CD4-positive, alpha-beta memory T cell (primary cell): ENCODE results near the gene RXRB. TPM values are rescaled to one million over a fixed set of nuclear protein-coding genes. Genes with fewer than 3 reads are reported as not detected.

Experiments used
- CTCF ChIA-PET: fragments of 350-600 bp; sonication (Branson Sonifier 250); formaldehyde crosslinking; loops from one replicate; lab custom pipeline; 2021; ENCODE audit warnings: inconsistent platforms; ENCODE audit not compliant: partially characterized antibody; lab: Charles Lee
- POLR2A ChIA-PET: fragments of 350-600 bp; sonication (Branson Sonifier 250); formaldehyde crosslinking; loops from one replicate; lab custom pipeline; 2021; ENCODE audit not compliant: partially characterized antibody; lab: Charles Lee
- DNase-seq, 5 donors: peaks; one replicate each; pipeline versions ENCODE4 v3.0.0 to v3.0.0-alpha.2; 2020 to 2022; ENCODE audit warnings: mixed read lengths in 1 of 5
- H3K27ac ChIP-seq: one replicate; pipeline ENCODE4 v1.7.0; 2013; ENCODE audit warnings: low read depth, low read length
- H3K27me3 ChIP-seq: 2 replicates; pipeline ENCODE4 v1.7.0; 2013; ENCODE audit warnings: mild to moderate bottlenecking, low read length, moderate library complexity; ENCODE audit not compliant: insufficient read depth
- H3K36me3 ChIP-seq: 2 replicates; pipeline ENCODE4 v1.7.0; 2013; ENCODE audit warnings: mild to moderate bottlenecking, low read length, moderate library complexity; ENCODE audit not compliant: insufficient read depth
- H3K4me1 ChIP-seq: 2 replicates; pipeline ENCODE4 v1.7.0; 2013; ENCODE audit warnings: mild to moderate bottlenecking, low read length, moderate library complexity; ENCODE audit not compliant: insufficient read depth
- H3K4me3 ChIP-seq, 2 donors: one replicate each; pipeline ENCODE4 v1.7.0; 2013; ENCODE audit warnings: low read length in 2 of 2, mild to moderate bottlenecking in 1 of 2
- H3K9me3 ChIP-seq, 2 donors: one replicate each; pipeline ENCODE4 v1.7.0; 2013; ENCODE audit warnings: low read length in 2 of 2, control low read depth in 1 of 2; ENCODE audit not compliant: control insufficient read depth in 1 of 2
- H3K27ac Mint-ChIP-seq, 7 donors: one replicate each; pipeline ENCODE4 v1.8.0; 2020 to 2021; ENCODE audit warnings: mixed read lengths in 7 of 7, mild to moderate bottlenecking in 6 of 7, inconsistent platforms in 3 of 7, moderate library complexity in 3 of 7
- H3K27me3 Mint-ChIP-seq, 2 donors: one replicate each; pipeline ENCODE4 v1.8.0; 2020 to 2021; ENCODE audit warnings: mixed read lengths in 2 of 2
- H3K36me3 Mint-ChIP-seq, 2 donors: one replicate each; pipeline ENCODE4 v1.8.0; 2020 to 2021; ENCODE audit warnings: mixed read lengths in 2 of 2, inconsistent platforms in 1 of 2, mild to moderate bottlenecking in 1 of 2
- H3K4me1 Mint-ChIP-seq, 4 donors: one replicate each; pipeline ENCODE4 v1.8.0; 2020 to 2021; ENCODE audit warnings: mixed read lengths in 4 of 4, mild to moderate bottlenecking in 1 of 4
- H3K4me3 Mint-ChIP-seq, 8 donors: one replicate each; pipeline ENCODE4 v1.8.0; 2020 to 2021; ENCODE audit warnings: mixed read lengths in 8 of 8, mild to moderate bottlenecking in 7 of 8, moderate library complexity in 6 of 8, inconsistent platforms in 3 of 8
- H3K9me3 Mint-ChIP-seq, 8 donors: one replicate each; pipeline ENCODE4 v1.8.0; 2020 to 2021; ENCODE audit warnings: mixed read lengths in 8 of 8, mild to moderate bottlenecking in 5 of 8, inconsistent platforms in 3 of 8, moderate library complexity in 1 of 8
- intact Hi-C: fragments of 100-400 bp; cut with micrococcal nuclease; formaldehyde crosslinking; loops from one replicate; pipeline ENCODE4 v1.15.1; 2023
- polyA plus RNA-seq, 2 donors: library from polyadenylated mRNA; unstranded; fragments of 300-500 nt; fragmentation: Illumina TruSeq; gene quantifications; one replicate each; pipeline ENCODE4 v1.2.3, GENCODE V29; 2021
- total RNA-seq, 2 experiments: library from RNA; stranded (reverse); gene quantifications; one replicate each; pipeline ENCODE4 v1.2.3, GENCODE V29; 2021

RXRB gene
- total and polyA plus RNA-seq, 4 experiments from 2014 or later = 5.6 to 94.3 (median 50.3) TPM

DNA sequence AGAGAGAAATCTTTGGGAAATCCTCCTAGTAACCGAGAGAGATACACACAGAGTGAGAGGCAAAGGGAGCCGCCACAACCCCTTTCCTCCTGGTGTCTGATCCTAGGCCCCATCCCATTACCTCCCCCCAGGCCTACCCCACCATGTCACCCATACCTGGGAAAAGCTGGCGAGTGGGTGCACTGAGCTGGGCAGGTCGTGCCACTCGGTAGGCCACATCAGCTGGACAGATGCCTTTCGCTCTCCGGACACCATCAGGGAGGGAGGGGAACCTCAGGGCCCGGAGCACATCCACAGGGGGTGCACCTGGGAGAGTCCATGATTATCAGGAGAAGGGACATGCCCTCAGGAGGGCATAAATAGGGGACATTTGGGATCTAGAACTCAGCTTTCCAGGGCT lies 11.3 kb downstream of the RXRB start:
- ChIA-PET CTCF (interaction anchor here (0.6 to 1.0 kb wide), 2 partner anchors 10 to 60 kb away, joined by 3 to 4 read pairs; no protein-coding TSS in a partner anchor), POLR2A (no interaction called here)
- Histone ChIP-seq H3K27me3 (peaks cover 21% of the 10 kb centered on the region), H3K9me3 (no peaks in the 10 kb centered on the region), H3K4me3 (no peak overlapping the region), H3K36me3 (peaks cover 2% of the 10 kb centered on the region), H3K4me1 (peaks cover 22% of the 10 kb centered on the region), H3K27ac (no peak overlapping the region)
- Mint-ChIP-seq H3K27ac (no peak overlapping the region), H3K36me3 (peaks cover 7 to 11% of the 10 kb centered on the region in 2 donors), H3K4me1 (peaks cover 7 to 30% (median 14%) of the 10 kb centered on the region in 4 donors), H3K27me3 (peaks cover 21 to 26% of the 10 kb centered on the region in 2 donors), H3K4me3 (no peak overlapping the region), H3K9me3 (no peaks in the 10 kb centered on the region)
- intact Hi-C loops = no loop called here
- peak in 1 of 5 donors; percentile 13 for DNase-seq

DNA sequence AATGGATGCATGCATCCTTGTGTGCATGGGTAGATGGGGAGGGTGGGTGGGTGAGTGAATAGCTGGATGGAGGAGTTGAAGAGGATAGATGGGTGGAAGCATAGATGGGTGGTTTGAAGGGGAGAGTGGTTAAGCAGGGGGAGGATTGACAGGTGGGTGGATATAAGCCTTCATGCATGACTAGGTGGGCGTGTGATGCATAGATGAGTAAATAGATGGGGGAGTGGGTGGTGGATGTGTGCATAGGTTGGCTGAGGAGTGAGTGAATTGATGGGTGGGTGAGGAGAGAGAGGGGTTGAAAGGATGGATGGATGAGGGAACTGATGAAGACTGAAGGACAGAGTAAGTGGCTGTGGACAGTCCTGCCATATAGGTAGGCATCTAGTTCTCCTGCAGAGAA lies 12.7 kb downstream of the RXRB start:
- no peaks in the 10 kb centered on the region for H3K36me3 ChIP-seq
- intact Hi-C loops = no loop called here
- Mint-ChIP-seq H3K9me3 (peaks cover 0 to 11% (median 5%) of the 10 kb centered on the region in 8 donors), H3K4me3 (no peak overlapping the region), H3K27me3 (peaks cover 21 to 25% of the 10 kb centered on the region in 2 donors), H3K36me3 (peaks cover 5 to 9% of the 10 kb centered on the region in 2 donors), H3K27ac (no peak overlapping the region), H3K4me1 (peaks cover 18 to 34% (median 25%) of the 10 kb centered on the region in 4 donors)
- no peak overlapping the region for H3K27ac ChIP-seq
- H3K27me3 ChIP-seq = peaks cover 21% of the 10 kb centered on the region
- CTCF ChIA-PET = no interaction called here
- no peak overlapping the region for H3K4me3 ChIP-seq
- POLR2A ChIA-PET = no interaction called here
- DNase-seq = no peak
- H3K4me1 ChIP-seq = peaks cover 29% of the 10 kb centered on the region
- H3K9me3 ChIP-seq = no peaks in the 10 kb centered on the region

DNA sequence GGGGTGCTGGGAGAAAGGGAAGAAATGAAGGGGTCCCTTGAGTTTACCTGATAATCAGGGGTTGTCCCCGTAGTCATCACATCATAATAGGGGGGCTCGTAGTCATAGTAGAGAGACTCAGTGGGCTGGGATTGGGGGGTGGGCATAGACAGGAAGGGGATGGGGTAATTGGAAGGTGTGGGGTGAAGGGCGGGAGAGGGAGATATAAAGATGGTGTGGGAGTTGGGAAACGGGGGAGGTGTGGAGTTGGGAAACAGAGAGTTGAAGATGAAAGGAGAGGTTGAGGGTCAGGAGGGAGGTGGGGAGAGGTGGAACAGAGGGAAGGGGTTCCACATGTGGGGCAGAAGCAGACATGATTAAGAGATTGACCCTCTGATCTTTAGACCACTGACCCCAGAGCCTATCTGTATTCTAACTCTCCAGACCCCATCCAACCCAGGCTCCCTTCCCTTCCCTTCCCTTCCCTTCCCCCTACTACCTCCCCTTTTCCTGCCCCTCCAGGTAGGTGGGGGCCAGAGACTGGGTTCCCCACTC lies 14.7 kb downstream of the RXRB start:
- POLR2A ChIA-PET = no interaction called here
- intact Hi-C loops = no loop called here
- H3K9me3 ChIP-seq = no peaks in the 10 kb centered on the region
- no peaks in the 10 kb centered on the region for H3K36me3 ChIP-seq
- H3K27ac ChIP-seq = no peak overlapping the region
- H3K27ac Mint-ChIP-seq = peak overlapping the region in 1 of 7 donors; percentile 8
- no peak overlapping the region for H3K4me3 ChIP-seq
- no peak overlapping the region for H3K4me3 Mint-ChIP-seq
- peaks cover 2 to 12% of the 10 kb centered on the region in 2 donors for H3K36me3 Mint-ChIP-seq
- H3K27me3 ChIP-seq = peaks cover 9% of the 10 kb centered on the region
- peaks cover 13 to 16% of the 10 kb centered on the region in 2 donors for H3K27me3 Mint-ChIP-seq
- H3K9me3 Mint-ChIP-seq = peaks cover 0 to 13% (median 5%) of the 10 kb centered on the region in 8 donors
- CTCF ChIA-PET = no interaction called here
- DNase-seq = no peak
- H3K4me1 ChIP-seq = peaks cover 20% of the 10 kb centered on the region
- peaks cover 17 to 28% (median 21%) of the 10 kb centered on the region in 4 donors for H3K4me1 Mint-ChIP-seq

DNA sequence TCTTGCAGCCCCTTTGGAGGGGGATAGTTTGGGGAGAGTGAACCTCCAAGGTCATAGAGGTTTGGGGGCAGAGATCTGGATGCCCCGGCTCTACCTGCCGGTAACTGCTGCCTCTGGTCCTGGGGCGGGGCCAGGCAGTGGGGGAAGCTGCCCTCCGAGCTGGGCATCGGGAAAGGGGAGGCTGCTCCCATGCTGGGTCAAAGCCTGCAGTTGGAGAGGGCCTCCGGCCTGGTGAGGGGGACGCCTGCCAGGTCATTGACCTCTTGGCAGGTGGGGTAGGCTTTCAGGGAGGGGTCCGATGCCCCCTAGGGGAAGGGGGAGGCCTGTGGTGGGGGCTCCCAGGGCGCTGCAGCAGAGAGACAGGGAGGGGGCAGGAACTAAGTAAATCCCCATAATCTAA lies 15.3 kb downstream of the RXRB start:
- Histone ChIP-seq H3K27me3 (peaks cover 9% of the 10 kb centered on the region), H3K9me3 (no peaks in the 10 kb centered on the region), H3K36me3 (no peaks in the 10 kb centered on the region), H3K27ac (no peak overlapping the region), H3K4me3 (no peak overlapping the region), H3K4me1 (peaks cover 20% of the 10 kb centered on the region)
- H3K36me3 Mint-ChIP-seq = peaks cover 2 to 12% of the 10 kb centered on the region in 2 donors
- peak overlapping the region in 2 of 7 donors; percentile 31 to 63 for H3K27ac Mint-ChIP-seq
- H3K9me3 Mint-ChIP-seq = peaks cover 0 to 13% (median 5%) of the 10 kb centered on the region in 8 donors
- H3K27me3 Mint-ChIP-seq = peaks cover 11 to 16% of the 10 kb centered on the region in 2 donors
- H3K4me1 Mint-ChIP-seq = peaks cover 17 to 28% (median 21%) of the 10 kb centered on the region in 4 donors
- no peak overlapping the region for H3K4me3 Mint-ChIP-seq
- CTCF ChIA-PET = no interaction called here
- POLR2A ChIA-PET = no interaction called here
- intact Hi-C loops = no loop called here
- no peak for DNase-seq

DNA sequence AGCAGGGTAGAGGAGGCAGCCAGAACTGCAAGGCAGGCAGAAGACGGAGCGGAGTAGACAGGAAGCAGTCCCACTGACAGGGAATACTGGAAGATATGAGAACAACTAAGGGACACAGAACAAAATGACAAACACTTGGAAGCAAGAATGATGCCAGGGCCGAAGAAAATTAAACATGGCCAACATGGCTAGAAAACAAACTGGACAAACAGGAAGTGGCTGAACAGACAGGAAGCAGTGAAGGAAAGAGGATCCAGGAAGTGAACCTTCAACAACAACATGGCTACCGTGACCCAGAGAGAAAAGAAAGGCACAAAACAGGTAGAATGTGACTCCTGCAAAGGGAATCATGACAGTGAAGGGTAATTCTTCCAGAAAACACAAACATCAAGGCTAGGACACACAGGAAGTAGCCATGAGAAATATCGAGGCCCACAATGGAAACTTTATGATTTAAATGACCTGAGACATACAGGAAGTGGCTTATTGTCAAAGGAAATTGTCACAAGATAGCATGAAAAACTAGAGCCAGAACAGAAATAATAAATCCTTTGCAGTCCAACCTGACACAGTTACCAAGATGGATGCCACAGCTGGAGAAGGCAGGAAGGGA lies 17.3 kb downstream of the RXRB start:
- no peaks in the 10 kb centered on the region for H3K36me3 ChIP-seq
- H3K4me3 ChIP-seq = peak overlapping the region in 1 of 2 donors; percentile 3
- H3K27me3 Mint-ChIP-seq = peaks cover 7 to 10% of the 10 kb centered on the region in 2 donors
- POLR2A ChIA-PET = interaction anchor here (0.9 to 1.5 kb wide), 13 partner anchors 10 to 211 kb away, joined by 3 to 11 read pairs (median 5); partner anchors contain the start of genes B3GALT4, COL11A2, RING1 and RPS18
- peaks cover 2 to 12% of the 10 kb centered on the region in 2 donors for H3K36me3 Mint-ChIP-seq
- intact Hi-C loops = loop anchor here (1.0 to 2.0 kb wide), 2 partner anchors 14 to 17 kb away; partner anchors contain the start of genes RXRB and SLC39A7
- H3K27ac ChIP-seq = no peak overlapping the region
- peaks cover 20% of the 10 kb centered on the region for H3K4me1 ChIP-seq
- H3K9me3 Mint-ChIP-seq = peaks cover 0 to 13% (median 5%) of the 10 kb centered on the region in 8 donors
- H3K4me3 Mint-ChIP-seq = peak overlapping the region; percentile 42 to 85 (median 54)
- peak overlapping the region; percentile 56 to 91 (median 83) for H3K27ac Mint-ChIP-seq
- peak in 1 of 5 donors; percentile 12 for DNase-seq
- peaks cover 17 to 28% (median 21%) of the 10 kb centered on the region in 4 donors for H3K4me1 Mint-ChIP-seq
- CTCF ChIA-PET = interaction anchor here (0.7 to 1.5 kb wide), 6 partner anchors 11 to 34 kb away, joined by 3 to 8 read pairs (median 3); no protein-coding TSS in a partner anchor
- peaks cover 1% of the 10 kb centered on the region for H3K27me3 ChIP-seq
- H3K9me3 ChIP-seq = no peaks in the 10 kb centered on the region

DNA sequence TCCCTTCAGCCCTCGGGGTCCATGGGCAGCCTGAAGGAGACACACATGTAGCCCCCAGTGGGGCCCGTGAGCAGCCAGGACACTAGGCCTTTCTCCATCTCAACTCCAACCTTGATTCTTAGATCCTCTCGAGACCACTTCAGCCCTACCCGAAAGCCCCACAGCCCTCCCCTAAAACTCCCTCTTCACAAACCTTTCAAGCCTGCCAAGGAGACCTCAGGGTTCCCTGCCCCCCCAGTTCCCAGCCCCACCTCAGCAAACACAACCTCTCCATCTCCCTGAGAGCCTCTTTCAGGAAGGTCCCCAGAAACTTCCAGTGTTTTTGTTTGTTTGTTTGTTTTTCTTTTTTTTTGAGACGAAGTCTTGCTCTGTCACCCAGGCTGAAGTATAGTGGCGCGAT lies 19.3 kb downstream of the RXRB start:
- Histone ChIP-seq H3K9me3 (no peaks in the 10 kb centered on the region), H3K4me3 (no peak overlapping the region), H3K27me3 (no peaks in the 10 kb centered on the region), H3K36me3 (no peaks in the 10 kb centered on the region), H3K4me1 (peaks cover 20% of the 10 kb centered on the region), H3K27ac (no peak overlapping the region)
- peaks cover 0 to 13% (median 6%) of the 10 kb centered on the region in 8 donors for H3K9me3 Mint-ChIP-seq
- ChIA-PET CTCF (no interaction called here), POLR2A (no interaction called here)
- intact Hi-C loops = no loop called here
- peak overlapping the region in 1 of 8 donors; percentile 25 for H3K4me3 Mint-ChIP-seq
- peaks cover 2 to 12% of the 10 kb centered on the region in 2 donors for H3K36me3 Mint-ChIP-seq
- H3K27me3 Mint-ChIP-seq = peaks cover 0 to 1% of the 10 kb centered on the region in 2 donors
- DNase-seq = no peak
- peak overlapping the region in 3 of 7 donors; percentile 22 to 68 (median 31) for H3K27ac Mint-ChIP-seq
- peaks cover 17 to 24% (median 21%) of the 10 kb centered on the region in 4 donors for H3K4me1 Mint-ChIP-seq
